K562 (cell line): ENCODE data around the gene ATP13A5. TPM values are rescaled to one million over a fixed set of nuclear protein-coding genes. Genes with fewer than 3 reads are reported as not detected.

Experiments
- ATAC-seq: fragments of 200-7000 bp; cut with Tn5 transposase; 3 replicates; pipeline ENCODE4 v1.9.1; 2020; ENCODE audit warnings: moderate library complexity
- BruUV-seq: library from RNA; stranded (reverse); fragments of 400-500 nt; replicated peaks from 2 replicates; lab custom pipeline; 2021; lab: Mats Ljungman, UMichigan
- CTCF ChIA-PET: fragments of 300-600 bp; formaldehyde crosslinking; extraction: SDS; loops from one replicate; lab custom pipeline; 2021; ENCODE audit warnings: low intra/inter-chr PET ratio; lab: Yijun Ruan, JAX
- POLR2A ChIA-PET: fragments of 300-600, 350-650 bp; sonication (Branson Sonifier 250); formaldehyde crosslinking; extraction: SDS; loops from one replicate; lab custom pipeline; 2021; ENCODE audit warnings: antibody characterized with exemption, inconsistent platforms; lab: Yijun Ruan, JAX
- DNase-seq, 4 experiments: peaks; one replicate each; pipeline versions ENCODE4 v3.0.0 to v3.0.0-alpha.2; 2011 to 2018; ENCODE audit warnings: low spot score in 3 of 4, mixed read lengths in 3 of 4; ENCODE audit errors: extremely low read depth in 1 of 4
- FAIRE-seq: peaks from 2 replicates; lab custom pipeline; 2011; peaks lifted over from hg19 to GRCh38; lab: Jason Lieb, UNC
- H2AFZ ChIP-seq: 2 replicates; pipeline ENCODE4 v1.6.0; 2011; ENCODE audit warnings: low read depth, low read length, control low read depth, inconsistent platforms
- H3K27ac ChIP-seq: fragments of 200-600 bp; 3 replicates; pipeline ENCODE4 v1.8.0; 2011; ENCODE audit warnings: low read depth, mild to moderate bottlenecking, control low read depth, inconsistent platforms, low read length, moderate library complexity, mixed read lengths; ENCODE audit errors: extremely low read depth
- H3K27me3 ChIP-seq, 2 experiments: fragments of 300-600 bp in 1 of 2; 2 replicates in 1 of 2; 3 replicates in 1 of 2; pipeline versions ENCODE4 v1.6.0 to v1.8.0; 2011; ENCODE audit warnings: inconsistent platforms in 2 of 2, low read length in 2 of 2, mild to moderate bottlenecking in 1 of 2, mixed read lengths in 1 of 2, moderate library complexity in 1 of 2; ENCODE audit not compliant: control insufficient read depth in 2 of 2, insufficient read depth in 2 of 2
- H3K36me3 ChIP-seq: fragments of 300-600 bp; 3 replicates; pipeline ENCODE4 v1.8.0; 2011; ENCODE audit warnings: mild to moderate bottlenecking, low read length, inconsistent platforms; ENCODE audit not compliant: control insufficient read depth, insufficient read depth
- H3K4me1 ChIP-seq, 2 experiments: fragments of 200-600 bp in 1 of 2; replicated peaks in 1 of 2; 2 replicates in 1 of 2; 3 replicates in 1 of 2; pipeline versions ENCODE4 v1.5.1 to v1.8.0; 2011; ENCODE audit warnings: inconsistent platforms in 2 of 2, low read length in 2 of 2, mild to moderate bottlenecking in 1 of 2, mixed read lengths in 1 of 2, moderate library complexity in 1 of 2; ENCODE audit not compliant: control insufficient read depth in 2 of 2, insufficient read depth in 2 of 2
- H3K4me2 ChIP-seq: 2 replicates; pipeline ENCODE4 v1.6.1; 2011; ENCODE audit warnings: low read length, control low read depth, inconsistent platforms, mixed read lengths; ENCODE audit not compliant: insufficient read depth
- H3K4me3 ChIP-seq: fragments of 200-600 bp; sonication (generic), shearing (Covaris generic); 2 replicates; pipeline ENCODE4 v1.5.1; 2016; ENCODE audit warnings: control low read depth, inconsistent platforms
- H3K79me2 ChIP-seq: fragments of 200-600 bp; 3 replicates; pipeline ENCODE4 v1.8.0; 2011; ENCODE audit warnings: low read length, inconsistent platforms; ENCODE audit not compliant: control insufficient read depth, insufficient read depth
- H3K9ac ChIP-seq, 2 experiments: 2 replicates each; pipeline versions ENCODE4 v1.6.0 to v1.6.1; 2011; ENCODE audit warnings: low read depth in 2 of 2, low read length in 2 of 2, control low read depth in 1 of 2, inconsistent platforms in 1 of 2, mild to moderate bottlenecking in 1 of 2, mixed read lengths in 1 of 2; ENCODE audit not compliant: insufficient read depth in 1 of 2
- H3K9me1 ChIP-seq: one replicate; pipeline ENCODE4 v1.6.0; 2011; ENCODE audit warnings: inconsistent platforms, mild to moderate bottlenecking, low read length, moderate library complexity; ENCODE audit not compliant: control insufficient read depth, insufficient read depth
- H3K9me3 ChIP-seq: replicated peaks from 2 replicates; pipeline ENCODE4 v1.5.1; 2011; ENCODE audit warnings: low read depth, low read length, inconsistent platforms; ENCODE audit not compliant: control insufficient read depth, insufficient read depth
- H4K20me1 ChIP-seq: replicated peaks from 2 replicates; pipeline ENCODE4 v1.6.1; 2011; ENCODE audit warnings: low read length, inconsistent platforms, mixed read lengths; ENCODE audit not compliant: control insufficient read depth, insufficient read depth
- BCOR ChIP-seq: fragments of 450-650 bp; IDR thresholded peaks from 2 replicates; pipeline ENCODE4 v1.6.1; 2016
- CBX1 ChIP-seq: sonication (generic); IDR thresholded peaks from 2 replicates; pipeline ENCODE4 v1.6.1; 2016; ENCODE audit warnings: antibody characterized with exemption, low read depth, mild to moderate bottlenecking
- FOXA3 ChIP-seq, 2 experiments: fragments of 450-650 bp in 1 of 2; sonication (generic) in 1 of 2; formaldehyde crosslinking; IDR thresholded peaks in 1 of 2; conservative IDR thresholded peaks in 1 of 2; 2 replicates each; pipeline versions ENCODE4 v1.4.0 to v1.8.0; 2020 to 2022; ENCODE audit warnings: mild to moderate bottlenecking in 2 of 2, missing genetic modification reagents in 1 of 2
- GTF2F1 ChIP-seq: IDR thresholded peaks from 2 replicates; pipeline ENCODE4 v1.6.1; 2011; ENCODE audit warnings: low read depth, low read length, improper control_type of control experiment
- MITF ChIP-seq: IDR thresholded peaks from 2 replicates; pipeline ENCODE4 v1.6.1; 2014; ENCODE audit warnings: antibody characterized with exemption
- PYGO2 ChIP-seq: fragments of 450-650 bp; IDR thresholded peaks from 2 replicates; pipeline ENCODE4 v1.6.1; 2016; ENCODE audit warnings: mild to moderate bottlenecking, missing genetic modification characterization, moderate library complexity, missing compliant biosample characterization
- STAT5B ChIP-seq: fragments of 250-450 bp; sonication (Bioruptor Pico); IDR thresholded peaks from 2 replicates; pipeline ENCODE4 v1.8.0; 2021; ENCODE audit warnings: mild to moderate bottlenecking, inconsistent platforms
- STAT6 ChIP-seq: sonication (generic); formaldehyde crosslinking; IDR thresholded peaks from 2 replicates; pipeline ENCODE4 v1.8.1; 2023; ENCODE audit warnings: mild to moderate bottlenecking, missing genetic modification reagents
- ZBTB8A ChIP-seq: fragments of 450-650 bp; IDR thresholded peaks from 2 replicates; pipeline ENCODE4 v1.6.1; 2018; ENCODE audit warnings: mild to moderate bottlenecking, moderate library complexity; ENCODE audit not compliant: partially characterized antibody
- ZNF121 ChIP-seq: sonication (generic); formaldehyde crosslinking; conservative IDR thresholded peaks from 2 replicates; pipeline ENCODE4 v1.8.0; 2022; ENCODE audit warnings: missing genetic modification reagents
- WGBS: fragments of 100-300 bp; shearing (Covaris generic); methylation state at CpG from one replicate; pipeline ENCODE4 v1.1.6; 2016; ENCODE audit warnings: low coverage, mixed read lengths; ENCODE audit not compliant: insufficient coverage; ENCODE audit errors: missing lambda C conversion rate; 5-methylcytosine and 5-hydroxymethylcytosine counted together
- in situ Hi-C: fragments of 300-500 bp; cut with MboI; formaldehyde crosslinking; loops from 4 replicates; pipeline ENCODE4 v1.15.0; 2018; ENCODE audit warnings: inconsistent platforms, mixed read lengths
- intact Hi-C: fragments of 100-400 bp; cut with micrococcal nuclease; formaldehyde crosslinking; loops from 2 replicates; pipeline ENCODE4 v1.14.2; 2022
- polyA plus RNA-seq, 8 experiments: library from polyadenylated mRNA; depleted of rRNA in 4 of 8; stranded (reverse) in 5 of 8; unstranded in 3 of 8; fragments of >200 nt; fragmentation: Nextera tagmentation in 2 of 8; fragmentation: Illumina TruSeq in 1 of 8; extraction: Ambion mirVana in 2 of 8; extraction: Trizol in 1 of 8; gene quantifications; 2 replicates each; pipeline versions ENCODE4 v1.2.1 to v1.2.3, GENCODE V29; 2011 to 2014; ENCODE audit warnings: inconsistent platforms in 1 of 8, missing spikeins in 1 of 8
- total RNA-seq, 7 experiments: library from RNA; depleted of rRNA in 6 of 7; stranded (reverse); fragments of >200 nt in 6 of 7; fragmentation: Illumina TruSeq in 2 of 7; extraction: Trizol in 2 of 7; gene quantifications; 2 replicates each; pipeline versions ENCODE4 v1.2.1 to v1.2.3, GENCODE V29; 2011 to 2021; ENCODE audit warnings: low replicate concordance in 1 of 7
- TF ChIP-seq, protein P1 (sequence below), 2 experiments: IDR thresholded peaks in 1 of 2; conservative IDR thresholded peaks in 1 of 2; 2 replicates each; pipeline ENCODE4 v1.6.1; 2016; ENCODE audit warnings: low read depth in 2 of 2, mild to moderate bottlenecking in 1 of 2, missing compliant biosample characterization in 1 of 2, missing genetic modification characterization in 1 of 2, moderate library complexity in 1 of 2

The ATP13A5 gene
- total and polyA plus RNA-seq, 9 of the 15 experiments (the other 6 are each of a cell fraction or from before 2014, with no cell fraction given) = not detected

- H3K9me3 ChIP-seq = no peaks in the 10 kb centered on the region
- intact Hi-C loops = no loop called here
- H3K27me3 ChIP-seq = no peaks in the 10 kb centered on the region; a peak in 2 of 5 replicates
- H3K27ac ChIP-seq = no peak overlapping the region
- DNase-seq = no peak
- H3K79me2 ChIP-seq = no peaks in the 10 kb centered on the region
- ATAC-seq = no peak
- FAIRE-seq = no peak
- no peaks in the 10 kb centered on the region for H3K9me1 ChIP-seq
- no peak overlapping the region for H3K9ac ChIP-seq
- CTCF ChIA-PET = no interaction called here
- H2AFZ ChIP-seq = no peak overlapping the region
- no peak overlapping the region for H3K4me2 ChIP-seq
- POLR2A ChIA-PET = no interaction called here
- BruUV-seq = no TSS peak
- no peaks in the 10 kb centered on the region for H3K36me3 ChIP-seq
- H4K20me1 ChIP-seq = no peaks in the 10 kb centered on the region
- WGBS = 6% methylated on average over 4 of the region's 4 CpGs
- in situ Hi-C loops = no loop called here
- H3K4me3 ChIP-seq = no peak overlapping the region
- peaks cover 0 to 10% of the 10 kb centered on the region in 2 experiments; a peak in 1 of 5 replicates for H3K4me1 ChIP-seq
- TF ChIP-seq MITF = no peak
- TF ChIP-seq STAT5B (CRISPR knock-in tag) = no peak
- TF ChIP-seq FOXA3 (CRISPR knock-in tag; conservative IDR thresholded peaks at IDR 0.05 in 1 of 2, IDR thresholded peaks at IDR 0.05 in 1 of 2) = no peak
- no peak for TF ChIP-seq BCOR
- TF ChIP-seq PYGO2 (tag) = no peak
- no peak for TF ChIP-seq CBX1
- TF ChIP-seq, protein P1, sequence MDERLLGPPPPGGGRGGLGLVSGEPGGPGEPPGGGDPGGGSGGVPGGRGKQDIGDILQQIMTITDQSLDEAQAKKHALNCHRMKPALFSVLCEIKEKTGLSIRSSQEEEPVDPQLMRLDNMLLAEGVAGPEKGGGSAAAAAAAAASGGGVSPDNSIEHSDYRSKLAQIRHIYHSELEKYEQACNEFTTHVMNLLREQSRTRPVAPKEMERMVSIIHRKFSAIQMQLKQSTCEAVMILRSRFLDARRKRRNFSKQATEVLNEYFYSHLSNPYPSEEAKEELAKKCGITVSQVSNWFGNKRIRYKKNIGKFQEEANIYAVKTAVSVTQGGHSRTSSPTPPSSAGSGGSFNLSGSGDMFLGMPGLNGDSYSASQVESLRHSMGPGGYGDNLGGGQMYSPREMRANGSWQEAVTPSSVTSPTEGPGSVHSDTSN (CRISPR knock-in tag; IDR thresholded peaks at IDR 0.05; ENCODE audit: low read depth) = no peak
- TF ChIP-seq, protein P1 (tag; conservative IDR thresholded peaks at IDR 0.05; ENCODE audit: low read depth) = no peak
- TF ChIP-seq ZNF121 (CRISPR knock-in tag) = no peak
- TF ChIP-seq STAT6 = no peak
- TF ChIP-seq ZBTB8A = no peak
- no peak for TF ChIP-seq GTF2F1
Observed at GRCh38 chr3:193236599-193236998, 142.0 kb downstream of the ATP13A5 start.
